OCI-LY1 (cell line): ENCODE results near the gene PTPRT.

ENCODE experiments used
- H2AFZ ChIP-seq: fragments of 200-600 bp; sonication (generic), shearing (Covaris generic); 2 replicates; pipeline ENCODE4 v1.6.0; 2014; ENCODE audit warnings: antibody characterized with exemption, mild to moderate bottlenecking, low read length
- H3F3A ChIP-seq: fragments of 200-600 bp; sonication (generic), shearing (Covaris generic); 2 replicates; pipeline ENCODE4 v1.6.0; 2014; ENCODE audit warnings: mild to moderate bottlenecking, antibody characterized with exemption, low read length, moderate library complexity; ENCODE audit not compliant: insufficient read depth
- H3K27ac ChIP-seq: fragments of 200-600 bp; sonication (generic); 2 replicates; pipeline ENCODE4 v1.5.1; 2014; ENCODE audit warnings: low read length, mixed run types, mild to moderate bottlenecking, low read depth; ENCODE audit not compliant: poor library complexity, severe bottlenecking
- H3K27me3 ChIP-seq: fragments of 200-600 bp; sonication (generic); 2 replicates; pipeline ENCODE4 v1.6.0; 2014; ENCODE audit warnings: antibody characterized with exemption, mild to moderate bottlenecking, low read length, moderate library complexity; ENCODE audit not compliant: insufficient read depth
- H3K36me3 ChIP-seq: fragments of 200-600 bp; sonication (generic); 2 replicates; pipeline ENCODE4 v1.6.1; 2014; ENCODE audit warnings: mild to moderate bottlenecking, antibody characterized with exemption, low read length, moderate library complexity, mixed read lengths; ENCODE audit not compliant: insufficient read depth
- H3K4me1 ChIP-seq: fragments of 200-600 bp; sonication (generic); 2 replicates; pipeline ENCODE4 v1.5.1; 2014; ENCODE audit warnings: mild to moderate bottlenecking, low read length, moderate library complexity; ENCODE audit not compliant: insufficient read depth, severe bottlenecking
- H3K4me2 ChIP-seq: fragments of 200-600 bp; sonication (generic), shearing (Covaris generic); 2 replicates; pipeline ENCODE4 v1.6.1; 2014; ENCODE audit warnings: low read length
- H3K4me3 ChIP-seq: fragments of 200-600 bp; sonication (generic); 2 replicates; pipeline ENCODE4 v1.5.1; 2014; ENCODE audit warnings: low read length, low read depth, mild to moderate bottlenecking, mixed read lengths; ENCODE audit not compliant: poor library complexity, severe bottlenecking
- H3K79me2 ChIP-seq: fragments of 200-600 bp; shearing (Covaris generic); 2 replicates; pipeline ENCODE4 v1.6.1; 2016; ENCODE audit warnings: mixed run types, low read length, mixed read lengths; ENCODE audit not compliant: insufficient read depth
- H3K9ac ChIP-seq: fragments of 200-600 bp; sonication (generic), shearing (Covaris generic); 2 replicates; pipeline ENCODE4 v1.6.1; 2014; ENCODE audit warnings: mild to moderate bottlenecking, low read length, mixed read lengths
- H3K9me2 ChIP-seq: fragments of 200-600 bp; sonication (generic), shearing (Covaris generic); 2 replicates; pipeline ENCODE4 v1.6.1; 2014; ENCODE audit warnings: low read depth, mild to moderate bottlenecking, low read length, mixed read lengths
- H3K9me3 ChIP-seq: fragments of 200-600 bp; shearing (Covaris generic); 2 replicates; pipeline ENCODE4 v1.6.1; 2014; ENCODE audit warnings: low read length, mixed read lengths
- H4K20me1 ChIP-seq: fragments of 200-600 bp; sonication (generic), shearing (Covaris generic); 2 replicates; pipeline ENCODE4 v1.6.0; 2016; ENCODE audit warnings: mild to moderate bottlenecking, low read length; ENCODE audit not compliant: insufficient read depth
- CTCF ChIP-seq: fragments of 200-600 bp; sonication (generic), shearing (Covaris generic); IDR thresholded peaks from 2 replicates; pipeline ENCODE4 v1.5.1; 2017; ENCODE audit warnings: mild to moderate bottlenecking, antibody characterized with exemption, low read length, moderate library complexity, mixed read lengths
- EZH2 ChIP-seq: fragments of 200-600 bp; sonication (generic), shearing (Covaris generic); IDR thresholded peaks from 2 replicates; pipeline ENCODE4 v1.8.0; 2017; ENCODE audit warnings: borderline replicate concordance, mixed run types, mild to moderate bottlenecking, antibody characterized with exemption, low read length, moderate library complexity, mixed read lengths

The PTPRT gene

DNA sequence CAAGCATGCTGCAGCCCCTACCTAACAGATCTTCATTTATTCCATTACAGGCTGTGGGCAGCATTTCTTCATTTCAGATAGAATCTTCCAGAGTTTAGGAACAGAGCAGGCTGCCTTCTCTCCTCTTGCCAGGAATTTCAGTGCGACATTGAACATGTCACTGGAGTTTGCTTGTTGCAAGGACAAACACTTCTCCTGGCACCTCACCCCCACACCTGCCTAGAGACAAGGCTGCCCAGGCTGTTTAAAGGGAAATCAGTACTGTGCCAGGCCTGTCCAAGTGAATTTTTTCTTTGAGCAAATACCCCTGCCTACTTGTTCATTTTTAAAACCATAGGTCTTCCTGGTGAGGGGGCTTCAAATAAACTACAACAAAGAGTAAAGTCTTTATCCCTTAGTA is 594.1 kb downstream of the PTPRT start:
- TF ChIP-seq EZH2, result no peak
- TF ChIP-seq CTCF, result no peak
- H3K4me3 ChIP-seq, result no peak overlapping the region

DNA sequence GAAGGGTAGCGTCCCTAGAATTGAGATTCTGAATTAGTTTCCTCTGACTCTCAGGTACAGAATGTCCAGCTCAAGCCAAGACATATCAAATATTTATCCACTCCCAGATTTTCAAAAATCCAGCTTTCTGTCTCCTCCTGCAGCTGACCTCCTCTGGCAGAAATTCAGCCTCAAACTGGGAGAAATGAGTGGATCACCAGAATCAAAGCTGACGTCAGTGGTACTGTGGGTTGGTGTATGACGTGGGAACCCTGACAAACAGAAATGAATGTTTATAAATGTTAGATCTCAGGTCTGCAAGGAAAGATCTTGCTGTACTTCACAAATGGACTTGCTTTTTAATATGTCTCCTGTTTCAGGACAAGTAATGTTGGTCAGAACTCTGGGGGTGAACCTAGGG is 595.0 kb downstream of the PTPRT start:
- H3K36me3 ChIP-seq, result no peaks in the 10 kb centered on the region
- H3F3A ChIP-seq, result no peaks in the 10 kb centered on the region
- no peak for TF ChIP-seq EZH2
- no peak for TF ChIP-seq CTCF
- no peaks in the 10 kb centered on the region for H4K20me1 ChIP-seq
- H3K79me2 ChIP-seq, result no peaks in the 10 kb centered on the region
- no peaks in the 10 kb centered on the region for H3K4me1 ChIP-seq
- no peaks in the 10 kb centered on the region for H3K9me2 ChIP-seq
- H3K4me3 ChIP-seq, result no peak overlapping the region
- H3K27ac ChIP-seq, result no peak overlapping the region
- H2AFZ ChIP-seq, result no peak overlapping the region
- no peak overlapping the region for H3K4me2 ChIP-seq
- no peaks in the 10 kb centered on the region for H3K9me3 ChIP-seq
- H3K9ac ChIP-seq, result no peak overlapping the region
- H3K27me3 ChIP-seq, result no peaks in the 10 kb centered on the region

More for the DNA sequence above, 594.1 kb downstream of the PTPRT start:
- H3K4me1 ChIP-seq, result no peaks in the 10 kb centered on the region
- H3K9ac ChIP-seq, result no peak overlapping the region
- no peaks in the 10 kb centered on the region for H3K36me3 ChIP-seq
- no peaks in the 10 kb centered on the region for H4K20me1 ChIP-seq
- H3K27me3 ChIP-seq, result no peaks in the 10 kb centered on the region
- no peak overlapping the region for H2AFZ ChIP-seq
- no peak overlapping the region for H3K27ac ChIP-seq
- no peaks in the 10 kb centered on the region for H3K9me3 ChIP-seq
- H3F3A ChIP-seq, result no peaks in the 10 kb centered on the region
- H3K4me2 ChIP-seq, result no peak overlapping the region
- H3K79me2 ChIP-seq, result no peaks in the 10 kb centered on the region
- H3K9me2 ChIP-seq, result no peaks in the 10 kb centered on the region

DNA sequence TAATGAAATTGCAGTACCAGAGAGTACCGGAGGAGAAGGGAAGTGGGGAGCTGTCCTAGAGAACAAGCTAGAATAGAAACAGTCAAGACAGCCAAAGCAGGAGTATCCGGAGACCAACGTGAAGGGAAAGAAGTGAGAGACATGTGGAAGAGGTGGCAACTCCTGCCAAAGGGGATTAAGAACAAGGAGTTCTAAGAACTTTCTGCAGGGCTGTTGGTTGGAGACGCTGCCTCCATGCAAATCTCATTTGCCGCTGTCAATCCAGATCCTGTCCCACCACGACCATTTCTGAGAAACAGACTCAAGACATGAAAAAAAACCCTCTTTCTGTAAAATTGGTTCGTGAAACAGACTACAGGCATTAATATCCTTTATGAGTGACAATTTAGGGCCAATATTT is 595.7 kb downstream of the PTPRT start:
- no peak overlapping the region for H3K4me3 ChIP-seq
- H3K9me3 ChIP-seq, result no peaks in the 10 kb centered on the region
- TF ChIP-seq CTCF (no peak), EZH2 (no peak)
- H3K79me2 ChIP-seq, result no peaks in the 10 kb centered on the region
- no peak overlapping the region for H3K4me2 ChIP-seq
- H3K27ac ChIP-seq, result no peak overlapping the region
- H3K27me3 ChIP-seq, result no peaks in the 10 kb centered on the region
- H2AFZ ChIP-seq, result no peak overlapping the region
- no peaks in the 10 kb centered on the region for H3K9me2 ChIP-seq
- no peaks in the 10 kb centered on the region for H3K36me3 ChIP-seq
- no peaks in the 10 kb centered on the region for H3K4me1 ChIP-seq
- no peaks in the 10 kb centered on the region for H4K20me1 ChIP-seq
- H3F3A ChIP-seq, result no peaks in the 10 kb centered on the region
- H3K9ac ChIP-seq, result no peak overlapping the region
